Neural cell (in vitro differentiated cells): ENCODE data around the gene ARF4. TPM values are rescaled to one million over a fixed set of nuclear protein-coding genes. Genes with fewer than 3 reads are reported as not detected.
A peak's percentile ranks its signal among the peaks of the same experiment; 100 is the strongest.

Experiments used
- H2AFZ ChIP-seq: fragments of 200-600, 300-800 bp; sonication (generic), shearing (Covaris generic); 2 replicates; pipeline ENCODE4 v1.6.0; 2014; ENCODE audit warnings: low read depth, mild to moderate bottlenecking, antibody characterized with exemption, low read length, moderate library complexity
- H3F3A ChIP-seq: fragments of 200-600 bp; shearing (Covaris generic); 2 replicates; pipeline ENCODE4 v1.6.1; 2016; ENCODE audit warnings: mild to moderate bottlenecking, moderate library complexity, mixed read lengths, antibody characterized with exemption, low read length; ENCODE audit not compliant: insufficient read depth, poor library complexity, severe bottlenecking
- H3K27ac ChIP-seq: fragments of 200-600, 300-800 bp; sonication (generic), shearing (Covaris generic); 2 replicates; pipeline ENCODE4 v1.5.1; 2014; ENCODE audit warnings: mild to moderate bottlenecking, low read length, moderate library complexity
- H3K27me3 ChIP-seq: fragments of 300-800, 200-600 bp; sonication (generic), shearing (Covaris generic); 2 replicates; pipeline ENCODE4 v1.6.0; 2014; ENCODE audit warnings: mild to moderate bottlenecking, low read depth, low read length, moderate library complexity; ENCODE audit not compliant: insufficient read depth
- H3K36me3 ChIP-seq: fragments of 300-800, 200-600 bp; sonication (generic), shearing (Covaris generic); 2 replicates; pipeline ENCODE4 v1.5.1; 2014; ENCODE audit warnings: mild to moderate bottlenecking, antibody characterized with exemption, low read length, moderate library complexity; ENCODE audit not compliant: insufficient read depth
- H3K4me2 ChIP-seq: fragments of 300-800, 200-600 bp; sonication (generic), shearing (Covaris generic); 2 replicates; pipeline ENCODE4 v1.6.0; 2014; ENCODE audit warnings: mild to moderate bottlenecking, low read length
- H3K4me3 ChIP-seq: fragments of 300-800, 200-600 bp; sonication (generic), shearing (Covaris generic); 2 replicates; pipeline ENCODE4 v1.5.1; 2014; ENCODE audit warnings: mild to moderate bottlenecking, low read length, moderate library complexity
- H3K79me2 ChIP-seq: fragments of 200-600 bp; shearing (Covaris generic); replicated peaks from 2 replicates; pipeline ENCODE4 v1.6.0; 2014; ENCODE audit warnings: mild to moderate bottlenecking, low read length, moderate library complexity; ENCODE audit not compliant: insufficient read depth
- H3K9ac ChIP-seq: fragments of 300-800, 200-600 bp; sonication (generic), shearing (Covaris generic); 2 replicates; pipeline ENCODE4 v1.6.1; 2016; ENCODE audit warnings: mild to moderate bottlenecking, low read length, mixed read lengths
- H3K9me2 ChIP-seq: fragments of 200-600 bp; shearing (Covaris generic); 2 replicates; pipeline ENCODE4 v1.6.1; 2016; ENCODE audit warnings: mild to moderate bottlenecking, low read length, mixed read lengths; ENCODE audit not compliant: insufficient read depth
- H3K9me3 ChIP-seq: fragments of 200-600, 300-800 bp; sonication (generic), shearing (Covaris generic); 2 replicates; pipeline ENCODE4 v1.6.1; 2016; ENCODE audit warnings: mild to moderate bottlenecking, mixed run types, low read length, moderate library complexity, mixed read lengths
- H4K20me1 ChIP-seq: fragments of 200-600 bp; shearing (Covaris generic); 2 replicates; pipeline ENCODE4 v1.6.1; 2016; ENCODE audit warnings: mild to moderate bottlenecking, mixed run types; ENCODE audit not compliant: insufficient read depth
- EP300 ChIP-seq: fragments of 450-650 bp; conservative IDR thresholded peaks from 2 replicates; pipeline ENCODE4 v1.6.1; 2014; ENCODE audit warnings: antibody characterized with exemption, mild to moderate bottlenecking, moderate library complexity; ENCODE audit not compliant: poor library complexity, severe bottlenecking
- EZH2 ChIP-seq: fragments of 200-600, 300-800 bp; shearing (Covaris generic), sonication (generic); IDR thresholded peaks from 2 replicates; pipeline ENCODE4 v1.6.1; 2014; ENCODE audit warnings: antibody characterized with exemption, low read length, borderline replicate concordance, mild to moderate bottlenecking; ENCODE audit not compliant: insufficient read depth, poor library complexity, severe bottlenecking
- MXI1 ChIP-seq: fragments of 450-650 bp; conservative IDR thresholded peaks from 2 replicates; pipeline ENCODE4 v1.6.1; 2014; ENCODE audit warnings: antibody characterized with exemption, mild to moderate bottlenecking; ENCODE audit not compliant: poor library complexity, severe bottlenecking
- POLR2AphosphoS5 ChIP-seq: IDR thresholded peaks from 2 replicates; pipeline ENCODE4 v1.6.1; 2012
- RAD21 ChIP-seq: fragments of 450-650 bp; conservative IDR thresholded peaks from 2 replicates; pipeline ENCODE4 v1.6.1; 2014; ENCODE audit warnings: antibody characterized with exemption, mild to moderate bottlenecking, moderate library complexity
- SMC3 ChIP-seq: fragments of 450-650 bp; conservative IDR thresholded peaks from 2 replicates; pipeline ENCODE4 v1.6.1; 2014; ENCODE audit warnings: antibody characterized with exemption, mild to moderate bottlenecking, moderate library complexity; ENCODE audit not compliant: poor library complexity
- TAF1 ChIP-seq: IDR thresholded peaks from 2 replicates; pipeline ENCODE4 v1.6.1; 2012; ENCODE audit warnings: low read depth
- polyA plus RNA-seq: library from polyadenylated mRNA; depleted of rRNA; stranded (reverse); fragments of >200 nt; gene quantifications from 2 replicates; pipeline ENCODE4 v1.2.3, GENCODE V29; 2014
- TF ChIP-seq, protein P1 (sequence below): IDR thresholded peaks from 2 replicates; pipeline ENCODE4 v1.6.1; 2012; ENCODE audit warnings: borderline replicate concordance
- TF ChIP-seq, protein P2 (sequence below): fragments of 450-650 bp; IDR thresholded peaks from 2 replicates; pipeline ENCODE4 v1.5.1; 2014; ENCODE audit warnings: antibody characterized with exemption, mild to moderate bottlenecking, moderate library complexity; ENCODE audit not compliant: poor library complexity, severe bottlenecking

Gene ARF4
- polyA plus RNA-seq, 1 donor from 2014 or later = 284 TPM

- peaks cover 4% of the 10 kb centered on the region for H3F3A ChIP-seq
- peaks cover 59% of the 10 kb centered on the region for H3K79me2 ChIP-seq
- peak overlapping the region; percentile 99 for H3K9ac ChIP-seq
- peak overlapping the region; percentile 86 for H2AFZ ChIP-seq
- H3K4me3 ChIP-seq = peak overlapping the region; percentile 88
- TF ChIP-seq SMC3 = no peak
- TF ChIP-seq, protein P1, sequence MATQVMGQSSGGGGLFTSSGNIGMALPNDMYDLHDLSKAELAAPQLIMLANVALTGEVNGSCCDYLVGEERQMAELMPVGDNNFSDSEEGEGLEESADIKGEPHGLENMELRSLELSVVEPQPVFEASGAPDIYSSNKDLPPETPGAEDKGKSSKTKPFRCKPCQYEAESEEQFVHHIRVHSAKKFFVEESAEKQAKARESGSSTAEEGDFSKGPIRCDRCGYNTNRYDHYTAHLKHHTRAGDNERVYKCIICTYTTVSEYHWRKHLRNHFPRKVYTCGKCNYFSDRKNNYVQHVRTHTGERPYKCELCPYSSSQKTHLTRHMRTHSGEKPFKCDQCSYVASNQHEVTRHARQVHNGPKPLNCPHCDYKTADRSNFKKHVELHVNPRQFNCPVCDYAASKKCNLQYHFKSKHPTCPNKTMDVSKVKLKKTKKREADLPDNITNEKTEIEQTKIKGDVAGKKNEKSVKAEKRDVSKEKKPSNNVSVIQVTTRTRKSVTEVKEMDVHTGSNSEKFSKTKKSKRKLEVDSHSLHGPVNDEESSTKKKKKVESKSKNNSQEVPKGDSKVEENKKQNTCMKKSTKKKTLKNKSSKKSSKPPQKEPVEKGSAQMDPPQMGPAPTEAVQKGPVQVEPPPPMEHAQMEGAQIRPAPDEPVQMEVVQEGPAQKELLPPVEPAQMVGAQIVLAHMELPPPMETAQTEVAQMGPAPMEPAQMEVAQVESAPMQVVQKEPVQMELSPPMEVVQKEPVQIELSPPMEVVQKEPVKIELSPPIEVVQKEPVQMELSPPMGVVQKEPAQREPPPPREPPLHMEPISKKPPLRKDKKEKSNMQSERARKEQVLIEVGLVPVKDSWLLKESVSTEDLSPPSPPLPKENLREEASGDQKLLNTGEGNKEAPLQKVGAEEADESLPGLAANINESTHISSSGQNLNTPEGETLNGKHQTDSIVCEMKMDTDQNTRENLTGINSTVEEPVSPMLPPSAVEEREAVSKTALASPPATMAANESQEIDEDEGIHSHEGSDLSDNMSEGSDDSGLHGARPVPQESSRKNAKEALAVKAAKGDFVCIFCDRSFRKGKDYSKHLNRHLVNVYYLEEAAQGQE = no peak
- TF ChIP-seq RAD21 = no peak
- no peak for TF ChIP-seq TAF1
- TF ChIP-seq EP300 = no peak
- TF ChIP-seq, protein P2, sequence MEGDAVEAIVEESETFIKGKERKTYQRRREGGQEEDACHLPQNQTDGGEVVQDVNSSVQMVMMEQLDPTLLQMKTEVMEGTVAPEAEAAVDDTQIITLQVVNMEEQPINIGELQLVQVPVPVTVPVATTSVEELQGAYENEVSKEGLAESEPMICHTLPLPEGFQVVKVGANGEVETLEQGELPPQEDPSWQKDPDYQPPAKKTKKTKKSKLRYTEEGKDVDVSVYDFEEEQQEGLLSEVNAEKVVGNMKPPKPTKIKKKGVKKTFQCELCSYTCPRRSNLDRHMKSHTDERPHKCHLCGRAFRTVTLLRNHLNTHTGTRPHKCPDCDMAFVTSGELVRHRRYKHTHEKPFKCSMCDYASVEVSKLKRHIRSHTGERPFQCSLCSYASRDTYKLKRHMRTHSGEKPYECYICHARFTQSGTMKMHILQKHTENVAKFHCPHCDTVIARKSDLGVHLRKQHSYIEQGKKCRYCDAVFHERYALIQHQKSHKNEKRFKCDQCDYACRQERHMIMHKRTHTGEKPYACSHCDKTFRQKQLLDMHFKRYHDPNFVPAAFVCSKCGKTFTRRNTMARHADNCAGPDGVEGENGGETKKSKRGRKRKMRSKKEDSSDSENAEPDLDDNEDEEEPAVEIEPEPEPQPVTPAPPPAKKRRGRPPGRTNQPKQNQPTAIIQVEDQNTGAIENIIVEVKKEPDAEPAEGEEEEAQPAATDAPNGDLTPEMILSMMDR = no peak
- no peak for TF ChIP-seq POLR2AphosphoS5
- TF ChIP-seq EZH2 = no peak
- TF ChIP-seq MXI1 = no peak
- H3K9me2 ChIP-seq = no peaks in the 10 kb centered on the region
- H3K36me3 ChIP-seq = no peaks in the 10 kb centered on the region
- H3K27me3 ChIP-seq = no peaks in the 10 kb centered on the region
- peak overlapping the region; percentile 81 for H3K4me2 ChIP-seq
- no peaks in the 10 kb centered on the region for H4K20me1 ChIP-seq
- peak overlapping the region; percentile 99 for H3K27ac ChIP-seq
- H3K9me3 ChIP-seq = no peaks in the 10 kb centered on the region
Measured at GRCh38 chr3:57596495-57597126, 533 bp downstream of the ARF4 start.

GRCh38 chr3:57594576-57594975 is 2.6 kb downstream of the ARF4 start:
- Histone ChIP-seq H3K36me3 (no peaks in the 10 kb centered on the region), H4K20me1 (no peaks in the 10 kb centered on the region), H3K4me2 (peak overlapping the region; percentile 16), H3K9me2 (no peaks in the 10 kb centered on the region), H3K27ac (no peak overlapping the region), H3K27me3 (no peaks in the 10 kb centered on the region), H3K9ac (no peak overlapping the region), H3F3A (peaks cover 4% of the 10 kb centered on the region), H3K9me3 (no peaks in the 10 kb centered on the region), H3K79me2 (peaks cover 76% of the 10 kb centered on the region), H2AFZ (no peak overlapping the region), H3K4me3 (peak overlapping the region; percentile 88)
- TF ChIP-seq EZH2 = no peak
